Measurements from ENCODE around the gene C11orf58. TPM values are rescaled to one million over a fixed set of nuclear protein-coding genes. Genes with fewer than 3 reads are reported as not detected.

Gene C11orf58
- 143 TPM for total RNA-seq (2013)
- polyA plus RNA-seq: 100 to 1,000 TPM in 1 of 3 donors, 10 to 100 TPM in 2; 44.8 to 102 (median 94.5) TPM
- polyA minus RNA-seq: 45.7 and 89.2 TPM in 2 replicates
- total RNA-seq: 104 to 165 (median 135) reads per million in 11 experiments

GRCh38 chr11:16738193-16738946 is at the start of gene C11orf58:
C11orf58 (plus strand) TSS chr11:16738647; CDS start chr11:16738779, 132 bp downstream.
- H3K4me1 ChIP-seq (ENCODE audit: control insufficient read depth in 1 of 2, insufficient read depth in 2 of 2, low read length in 2 of 2): peaks cover 24 to 27% of the 10 kb centered on the region in 2 donors
- H3K27ac Mint-ChIP-seq: peak within 1 kb of the TSS in 2 of 7 donors; percentile 53 to 65
- H3K9me3 ChIP-seq (replicated peaks in 1 of 2; ENCODE audit: control insufficient read depth in 1 of 2, insufficient read depth in 1 of 2, low read length in 2 of 2): no peaks in the 10 kb centered on the region
- peak within 1 kb of the TSS; percentile 66 to 94 (median 83) for H3K4me3 ChIP-seq (replicated peaks in 1 of 3; ENCODE audit: low read depth in 2 of 3, low read length in 3 of 3)
- peaks cover 0 to 16% of the 10 kb centered on the region in 2 donors for H3K36me3 ChIP-seq (replicated peaks in 1 of 2; ENCODE audit: control insufficient read depth in 1 of 2, insufficient read depth in 2 of 2, low read length in 2 of 2)
- peak within 1 kb of the TSS; percentile 99 for H3K9ac ChIP-seq (ENCODE audit: insufficient read depth, low read length, poor library complexity, severe bottlenecking)
- no peak for TF ChIP-seq CTCF (IDR thresholded peaks at IDR 0.05)
- H3K79me2 ChIP-seq (ENCODE audit: insufficient read depth, low read length): peaks cover 59% of the 10 kb centered on the region
- H2AFZ ChIP-seq (ENCODE audit: insufficient read depth, low read depth, low read length, poor library complexity, severe bottlenecking): peak within 1 kb of the TSS; percentile 89
- 0% methylated on average over 41 of the region's 47 CpGs for whole genome bisulfite sequencing (ENCODE audit: insufficient coverage)
- peak; percentile 94 to 95 (median 95) for DNase-seq
- peak within 1 kb of the TSS; percentile 78 for H3K4me2 ChIP-seq (replicated peaks; ENCODE audit: extremely low read depth, low read length, poor library complexity, severe bottlenecking)
- peaks cover 0 to 3% (median 0%) of the 10 kb centered on the region in 3 donors for H3K27me3 Mint-ChIP-seq (ENCODE audit: low read depth in 3 of 3)
- H3K4me1 Mint-ChIP-seq: peaks cover 17% of the 10 kb centered on the region
- no peaks in the 10 kb centered on the region for H3K27me3 ChIP-seq (ENCODE audit: control insufficient read depth in 2 of 2, insufficient read depth in 2 of 2, low read length in 2 of 2)
- no peaks in the 10 kb centered on the region for H3K9me3 Mint-ChIP-seq
- no peak within 1 kb of the TSS for H3K4me3 Mint-ChIP-seq
- intact Hi-C loops (cut with micrococcal nuclease): loop anchor here (2.0 to 5.0 kb wide), 2 partner anchors 338 to 339 kb away; partner anchors contain the start of gene RPS13 (in 2 of the 2)
- peaks cover 22% of the 10 kb centered on the region for H4K20me1 ChIP-seq (ENCODE audit: insufficient read depth, low read length)
- H3K27ac ChIP-seq (ENCODE audit: low read depth in 1 of 2, low read length in 2 of 2): peak within 1 kb of the TSS; percentile 91 to 98
- peaks cover 11 to 23% of the 10 kb centered on the region in 2 donors for H3K36me3 Mint-ChIP-seq

GRCh38 chr11:16690086-16690485 is 48.4 kb upstream of the C11orf58 start:
- WGBS (ENCODE audit: insufficient coverage): no CpG with 5 or more reads among the region's 1 CpG
- Mint-ChIP-seq H3K27me3 (ENCODE audit: low read depth in 3 of 3) (peaks cover 2 to 7% (median 6%) of the 10 kb centered on the region in 3 donors), H3K4me3 (no peak overlapping the region), H3K9me3 (peaks cover 0 to 2% (median 0%) of the 10 kb centered on the region in 7 donors), H3K27ac (no peak overlapping the region), H3K4me1 (no peaks in the 10 kb centered on the region), H3K36me3 (no peaks in the 10 kb centered on the region)
- Histone ChIP-seq H3K9ac (ENCODE audit: insufficient read depth, low read length, poor library complexity, severe bottlenecking) (no peak overlapping the region), H2AFZ (ENCODE audit: insufficient read depth, low read depth, low read length, poor library complexity, severe bottlenecking) (no peak overlapping the region), H3K27ac (ENCODE audit: low read depth in 1 of 2, low read length in 2 of 2) (no peak overlapping the region), H4K20me1 (ENCODE audit: insufficient read depth, low read length) (no peaks in the 10 kb centered on the region), H3K4me3 (replicated peaks in 1 of 3; ENCODE audit: low read depth in 2 of 3, low read length in 3 of 3) (no peak overlapping the region), H3K36me3 (replicated peaks in 1 of 2; ENCODE audit: control insufficient read depth in 1 of 2, insufficient read depth in 2 of 2, low read length in 2 of 2) (no peaks in the 10 kb centered on the region), H3K79me2 (ENCODE audit: insufficient read depth, low read length) (no peaks in the 10 kb centered on the region), H3K4me1 (ENCODE audit: control insufficient read depth in 1 of 2, insufficient read depth in 2 of 2, low read length in 2 of 2) (no peaks in the 10 kb centered on the region), H3K27me3 (ENCODE audit: control insufficient read depth in 2 of 2, insufficient read depth in 2 of 2, low read length in 2 of 2) (no peaks in the 10 kb centered on the region), H3K9me3 (replicated peaks in 1 of 2; ENCODE audit: control insufficient read depth in 1 of 2, insufficient read depth in 1 of 2, low read length in 2 of 2) (no peaks in the 10 kb centered on the region), H3K4me2 (replicated peaks; ENCODE audit: extremely low read depth, low read length, poor library complexity, severe bottlenecking) (no peak overlapping the region)
- DNase-seq: no peak
- no peak for TF ChIP-seq CTCF (IDR thresholded peaks at IDR 0.05)
- intact Hi-C loops (cut with micrococcal nuclease): no loop called here

All from CD14-positive monocyte (primary cell).